Suppressor macrophage treated with lipopolysaccharide for 1 hour (primary cell): Measurements from ENCODE around the gene PRDM11.

Experiments used
- DNase-seq, 3 donors: peaks; one replicate each; pipeline ENCODE4 v3.0.0-alpha.2; 2020 to 2022

The PRDM11 gene

GRCh38 chr11:45212566-45213315 is 66.3 kb downstream of the PRDM11 start:
- no peak for DNase-seq

- DNase-seq = no peak
Measured at GRCh38 chr11:45213316-45213665, 66.9 kb downstream of the PRDM11 start.

GRCh38 chr11:45213717-45214116 is 67.3 kb downstream of the PRDM11 start:
- DNase-seq = no peak

- peak; percentile 5 to 29 (median 26) for DNase-seq
Measured at GRCh38 chr11:45215098-45215865, 68.8 kb downstream of the PRDM11 start.

GRCh38 chr11:45216031-45216430 is 69.6 kb downstream of the PRDM11 start:
- no peak for DNase-seq

GRCh38 chr11:45216901-45217300 is 70.5 kb downstream of the PRDM11 start:
- DNase-seq = no peak

- DNase-seq = no peak
Measured at GRCh38 chr11:45217991-45218390, 71.6 kb downstream of the PRDM11 start.

- DNase-seq = no peak
Measured at GRCh38 chr11:45218705-45219104, 72.3 kb downstream of the PRDM11 start.

- DNase-seq = no peak
Measured at GRCh38 chr11:45219411-45219810, 73.0 kb downstream of the PRDM11 start.

- no peak for DNase-seq
Measured at GRCh38 chr11:45223496-45223895, 77.1 kb downstream of the PRDM11 start.

GRCh38 chr11:45224766-45225165 is 78.3 kb downstream of the PRDM11 start:
- DNase-seq = no peak

GRCh38 chr11:45225277-45225676 is 78.8 kb downstream of the PRDM11 start:
- no peak for DNase-seq

- DNase-seq = no peak
Measured at GRCh38 chr11:45225961-45226871, 79.8 kb downstream of the PRDM11 start.

GRCh38 chr11:45226901-45227300 is 80.5 kb downstream of the PRDM11 start:
- no peak for DNase-seq

GRCh38 chr11:45227836-45228235 is 81.4 kb downstream of the PRDM11 start:
- no peak for DNase-seq

- no peak for DNase-seq
Measured at GRCh38 chr11:45229401-45230020, 83.1 kb downstream of the PRDM11 start.

- DNase-seq = no peak
Measured at GRCh38 chr11:45232341-45233080, 86.1 kb downstream of the PRDM11 start.

- DNase-seq = peak; percentile 66 to 77 (median 74)
Measured at GRCh38 chr11:45233121-45233803, 86.8 kb downstream of the PRDM11 start.

- no peak for DNase-seq
Measured at GRCh38 chr11:45233804-45234170, 87.3 kb downstream of the PRDM11 start.

GRCh38 chr11:45234306-45235006 is 88.0 kb downstream of the PRDM11 start:
- DNase-seq = no peak
